ENCODE results near the gene NOP9.

GRCh38 chr14:24316597-24316950 lies 16.9 kb downstream of the NOP9 start:
- TF ChIP-seq, protein P1, sequence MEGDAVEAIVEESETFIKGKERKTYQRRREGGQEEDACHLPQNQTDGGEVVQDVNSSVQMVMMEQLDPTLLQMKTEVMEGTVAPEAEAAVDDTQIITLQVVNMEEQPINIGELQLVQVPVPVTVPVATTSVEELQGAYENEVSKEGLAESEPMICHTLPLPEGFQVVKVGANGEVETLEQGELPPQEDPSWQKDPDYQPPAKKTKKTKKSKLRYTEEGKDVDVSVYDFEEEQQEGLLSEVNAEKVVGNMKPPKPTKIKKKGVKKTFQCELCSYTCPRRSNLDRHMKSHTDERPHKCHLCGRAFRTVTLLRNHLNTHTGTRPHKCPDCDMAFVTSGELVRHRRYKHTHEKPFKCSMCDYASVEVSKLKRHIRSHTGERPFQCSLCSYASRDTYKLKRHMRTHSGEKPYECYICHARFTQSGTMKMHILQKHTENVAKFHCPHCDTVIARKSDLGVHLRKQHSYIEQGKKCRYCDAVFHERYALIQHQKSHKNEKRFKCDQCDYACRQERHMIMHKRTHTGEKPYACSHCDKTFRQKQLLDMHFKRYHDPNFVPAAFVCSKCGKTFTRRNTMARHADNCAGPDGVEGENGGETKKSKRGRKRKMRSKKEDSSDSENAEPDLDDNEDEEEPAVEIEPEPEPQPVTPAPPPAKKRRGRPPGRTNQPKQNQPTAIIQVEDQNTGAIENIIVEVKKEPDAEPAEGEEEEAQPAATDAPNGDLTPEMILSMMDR (IDR thresholded peaks at IDR 0.05) = no peak
- TF ChIP-seq POLR2A (IDR thresholded peaks at IDR 0.05) (no peak), POLR2AphosphoS5 (IDR thresholded peaks at IDR 0.05) (no peak), EP300 (IDR thresholded peaks at IDR 0.05) (no peak)

All from suprapubic skin (tissue), 4 donors.